Measurements from ENCODE around the gene OR2T12. TPM values are rescaled to one million over a fixed set of nuclear protein-coding genes. Genes with fewer than 3 reads are reported as not detected.
"Not testable (repeated sequence)": the region's sequence is repeated elsewhere in the genome, so short reads cannot be mapped to it uniquely, and the experiment has no call there.

The OR2T12 gene
- not detected in 2 replicates for total RNA-seq

- ChIA-PET POLR2A (no interaction called here), CTCF (no interaction called here)
- no peaks in the 10 kb centered on the region for H3K4me1 Mint-ChIP-seq
- intact Hi-C loops (cut with micrococcal nuclease) = no loop called here
- no peak within 1 kb of the TSS for H3K27ac Mint-ChIP-seq
- no peak for DNase-seq
- H3K36me3 Mint-ChIP-seq (ENCODE audit: low read depth) = no peaks in the 10 kb centered on the region
- H3K4me3 Mint-ChIP-seq = no peak within 1 kb of the TSS
- H3K27me3 Mint-ChIP-seq = no peaks in the 10 kb centered on the region
- no peak for ATAC-seq (ENCODE audit: low read depth)
- H3K9me3 Mint-ChIP-seq = no peaks in the 10 kb centered on the region
- TF ChIP-seq, protein P1, sequence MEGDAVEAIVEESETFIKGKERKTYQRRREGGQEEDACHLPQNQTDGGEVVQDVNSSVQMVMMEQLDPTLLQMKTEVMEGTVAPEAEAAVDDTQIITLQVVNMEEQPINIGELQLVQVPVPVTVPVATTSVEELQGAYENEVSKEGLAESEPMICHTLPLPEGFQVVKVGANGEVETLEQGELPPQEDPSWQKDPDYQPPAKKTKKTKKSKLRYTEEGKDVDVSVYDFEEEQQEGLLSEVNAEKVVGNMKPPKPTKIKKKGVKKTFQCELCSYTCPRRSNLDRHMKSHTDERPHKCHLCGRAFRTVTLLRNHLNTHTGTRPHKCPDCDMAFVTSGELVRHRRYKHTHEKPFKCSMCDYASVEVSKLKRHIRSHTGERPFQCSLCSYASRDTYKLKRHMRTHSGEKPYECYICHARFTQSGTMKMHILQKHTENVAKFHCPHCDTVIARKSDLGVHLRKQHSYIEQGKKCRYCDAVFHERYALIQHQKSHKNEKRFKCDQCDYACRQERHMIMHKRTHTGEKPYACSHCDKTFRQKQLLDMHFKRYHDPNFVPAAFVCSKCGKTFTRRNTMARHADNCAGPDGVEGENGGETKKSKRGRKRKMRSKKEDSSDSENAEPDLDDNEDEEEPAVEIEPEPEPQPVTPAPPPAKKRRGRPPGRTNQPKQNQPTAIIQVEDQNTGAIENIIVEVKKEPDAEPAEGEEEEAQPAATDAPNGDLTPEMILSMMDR (IDR thresholded peaks at IDR 0.05) = no peak
These were observed at the start of gene OR2T12 for GRCh38 chr1:248303324-248303723. Gene OR2T12, minus strand, starts transcription at chr1:248303424. Its CDS starts 7,846 bp downstream, at chr1:248295578.

- H3K27ac Mint-ChIP-seq = no peak within 1 kb of the TSS
- POLR2A ChIA-PET = no interaction called here
These were observed 45.3 kb upstream of the OR2T12 start, which contains the start of gene OR14C36 for GRCh38 chr1:248348475-248348874. Gene OR14C36, plus strand, starts transcription at chr1:248348775. Its CDS starts 0 bp downstream, at chr1:248348775.

GRCh38 chr1:248343451-248343850 is 40.2 kb upstream of the OR2T12 start:
- DNase-seq = no peak
- ATAC-seq (ENCODE audit: low read depth) = no peak
- CTCF ChIA-PET = no interaction called here
- intact Hi-C loops (cut with micrococcal nuclease) = no loop called here
- Mint-ChIP-seq H3K27ac (no peak overlapping the region), H3K36me3 (ENCODE audit: low read depth) (no peaks in the 10 kb centered on the region), H3K9me3 (no peaks in the 10 kb centered on the region), H3K27me3 (peaks cover 2% of the 10 kb centered on the region), H3K4me1 (no peaks in the 10 kb centered on the region), H3K4me3 (no peak overlapping the region)
- POLR2A ChIA-PET = no interaction called here
- TF ChIP-seq, protein P1 (IDR thresholded peaks at IDR 0.05) = no peak

More at GRCh38 chr1:248348475-248348874, 45.3 kb upstream of the OR2T12 start, which contains the start of gene OR14C36:
- Mint-ChIP-seq H3K27me3 (peaks cover 5% of the 10 kb centered on the region), H3K4me3 (no peak within 1 kb of the TSS), H3K36me3 (ENCODE audit: low read depth) (no peaks in the 10 kb centered on the region), H3K4me1 (no peaks in the 10 kb centered on the region), H3K9me3 (no peaks in the 10 kb centered on the region)
- TF ChIP-seq, protein P1 (IDR thresholded peaks at IDR 0.05) = no peak
- intact Hi-C loops (cut with micrococcal nuclease) = no loop called here
- ATAC-seq (ENCODE audit: low read depth) = no peak
- CTCF ChIA-PET = no interaction called here
- DNase-seq = no peak

DNA sequence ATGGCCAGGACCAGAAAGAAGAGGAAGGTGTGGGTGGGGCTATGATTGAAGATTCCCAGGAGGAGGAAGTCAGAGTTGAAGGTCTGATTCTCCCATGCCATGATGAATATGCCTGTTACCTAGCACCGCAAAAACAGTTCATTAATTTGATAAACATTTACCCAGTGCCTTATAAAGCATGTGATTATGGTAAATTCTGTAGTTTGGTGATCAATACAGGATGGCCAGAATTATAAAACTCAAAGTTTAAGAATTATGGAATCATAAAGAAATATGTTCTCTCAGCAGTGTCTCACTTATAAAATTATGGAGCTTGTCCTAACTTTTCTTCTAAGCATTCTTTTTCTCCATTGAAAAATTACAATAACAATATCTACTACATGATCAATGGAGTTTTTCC is 21.2 kb upstream of the OR2T12 start, which contains the start of gene OR2M7:
Gene OR2M7 (minus strand): TSS at position 101 of the 400 bp plus-strand sequence. CDS start 0 bp downstream, at position 101.
- ChIA-PET POLR2A (no interaction called here), CTCF (no interaction called here)
- Mint-ChIP-seq H3K36me3 (ENCODE audit: low read depth) (no peaks in the 10 kb centered on the region), H3K27ac (no peak within 1 kb of the TSS), H3K27me3 (peaks cover 4% of the 10 kb centered on the region), H3K4me3 (no peak within 1 kb of the TSS), H3K4me1 (no peaks in the 10 kb centered on the region), H3K9me3 (peaks cover 2% of the 10 kb centered on the region)
- DNase-seq (no peak), ATAC-seq (ENCODE audit: low read depth) (no peak)
- intact Hi-C loops (cut with micrococcal nuclease) = no loop called here
- TF ChIP-seq, protein P1 (IDR thresholded peaks at IDR 0.05) = no peak

GRCh38 chr1:248316796-248317195 is 13.6 kb upstream of the OR2T12 start:
- Mint-ChIP-seq H3K9me3 (peaks cover 26% of the 10 kb centered on the region), H3K36me3 (ENCODE audit: low read depth) (no peaks in the 10 kb centered on the region), H3K27me3 (peaks cover 6% of the 10 kb centered on the region), H3K27ac (no peak overlapping the region), H3K4me1 (no peaks in the 10 kb centered on the region), H3K4me3 (no peak overlapping the region)
- no peak for DNase-seq
- ATAC-seq (ENCODE audit: low read depth) = no peak
- intact Hi-C loops (cut with micrococcal nuclease) = no loop called here
- TF ChIP-seq, protein P1 (IDR thresholded peaks at IDR 0.05) = no peak
- ChIA-PET CTCF (no interaction called here), POLR2A (no interaction called here)

DNA sequence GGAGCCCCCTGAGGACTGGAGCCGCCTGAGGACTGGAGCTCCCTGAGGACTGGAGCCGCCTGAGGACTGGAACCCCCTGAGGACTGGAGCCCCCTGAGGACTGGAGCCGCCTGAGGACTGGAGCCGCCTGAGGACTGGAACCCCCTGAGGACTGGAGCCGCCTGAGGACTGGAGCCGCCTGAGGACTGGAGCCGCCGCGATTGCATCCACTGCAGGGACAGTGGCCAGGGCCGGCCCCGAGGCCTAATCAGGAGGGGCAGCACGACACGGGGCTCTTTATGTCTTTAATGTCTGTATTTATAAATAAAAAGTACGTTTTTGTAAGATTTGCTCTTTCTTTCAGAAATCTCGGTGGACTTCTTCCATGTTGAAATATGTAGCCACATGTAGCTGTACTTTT is 3.5 kb upstream of the OR2T12 start:
- not testable (repeated sequence) for ATAC-seq (ENCODE audit: low read depth)

More for the DNA sequence above, 3.5 kb upstream of the OR2T12 start:
- POLR2A ChIA-PET; DNase-seq; H3K9me3 Mint-ChIP-seq; H3K27ac Mint-ChIP-seq; H3K4me1 Mint-ChIP-seq; H3K27me3 Mint-ChIP-seq; intact Hi-C loops (cut with micrococcal nuclease); H3K36me3 Mint-ChIP-seq (ENCODE audit: low read depth); H3K4me3 Mint-ChIP-seq; CTCF ChIA-PET: not testable (repeated sequence)
